Loucy (cell line): Measurements from ENCODE around the gene HSPA12B.
"Not testable (repeated sequence)": the region's sequence is repeated elsewhere in the genome, so short reads cannot be mapped to it uniquely, and the experiment has no call there.

Experiments used
- EZH2phosphoT487 ChIP-seq: fragments of 200-600 bp; IDR thresholded peaks from 2 replicates; pipeline ENCODE4 v1.6.1; 2018; ENCODE audit warnings: antibody characterized with exemption, mild to moderate bottlenecking, moderate library complexity, borderline replicate concordance
- TF ChIP-seq, protein P1 (sequence below): fragments of 200-600 bp; sonication (generic); conservative IDR thresholded peaks from 2 replicates; pipeline ENCODE4 v1.5.1; 2014; ENCODE audit warnings: mild to moderate bottlenecking, antibody characterized with exemption, low read length

DNA sequence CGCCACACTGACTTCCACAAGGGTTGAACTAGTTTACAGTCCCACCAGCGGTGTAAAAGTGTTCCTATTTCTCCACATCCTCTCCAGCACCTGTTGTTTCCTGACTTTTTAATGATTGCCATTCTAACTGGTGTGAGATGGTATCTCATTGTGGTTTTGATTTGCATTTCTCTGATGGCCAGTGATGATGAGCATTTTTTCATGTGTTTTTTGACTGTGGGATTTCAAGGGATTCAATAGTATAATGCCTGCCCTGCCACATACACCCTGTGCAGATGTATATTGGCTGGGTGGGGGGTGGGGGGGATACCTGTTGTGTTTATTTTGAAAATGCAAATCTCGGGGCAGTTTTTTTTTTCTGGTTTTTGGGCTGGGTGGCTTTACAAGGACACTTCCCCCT, 61.7 kb downstream of the HSPA12B start:
- TF ChIP-seq, protein P1, sequence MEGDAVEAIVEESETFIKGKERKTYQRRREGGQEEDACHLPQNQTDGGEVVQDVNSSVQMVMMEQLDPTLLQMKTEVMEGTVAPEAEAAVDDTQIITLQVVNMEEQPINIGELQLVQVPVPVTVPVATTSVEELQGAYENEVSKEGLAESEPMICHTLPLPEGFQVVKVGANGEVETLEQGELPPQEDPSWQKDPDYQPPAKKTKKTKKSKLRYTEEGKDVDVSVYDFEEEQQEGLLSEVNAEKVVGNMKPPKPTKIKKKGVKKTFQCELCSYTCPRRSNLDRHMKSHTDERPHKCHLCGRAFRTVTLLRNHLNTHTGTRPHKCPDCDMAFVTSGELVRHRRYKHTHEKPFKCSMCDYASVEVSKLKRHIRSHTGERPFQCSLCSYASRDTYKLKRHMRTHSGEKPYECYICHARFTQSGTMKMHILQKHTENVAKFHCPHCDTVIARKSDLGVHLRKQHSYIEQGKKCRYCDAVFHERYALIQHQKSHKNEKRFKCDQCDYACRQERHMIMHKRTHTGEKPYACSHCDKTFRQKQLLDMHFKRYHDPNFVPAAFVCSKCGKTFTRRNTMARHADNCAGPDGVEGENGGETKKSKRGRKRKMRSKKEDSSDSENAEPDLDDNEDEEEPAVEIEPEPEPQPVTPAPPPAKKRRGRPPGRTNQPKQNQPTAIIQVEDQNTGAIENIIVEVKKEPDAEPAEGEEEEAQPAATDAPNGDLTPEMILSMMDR, result not testable (repeated sequence)
- TF ChIP-seq EZH2phosphoT487, result not testable (repeated sequence)
